WI38 (cell line): Measurements from ENCODE around the gene SDK2.

Source experiments
- H3K4me3 ChIP-seq: 2 replicates; pipeline ENCODE4 v1.5.1; 2011; ENCODE audit warnings: low read depth, mild to moderate bottlenecking, control low read depth, low read length
- CTCF ChIP-seq: IDR thresholded peaks from 2 replicates; pipeline ENCODE4 v1.5.1; 2012; ENCODE audit warnings: low read depth, mild to moderate bottlenecking, control low read depth, low read length

SDK2 gene

GRCh38 chr17:73343168-73343634 lies 301.0 kb downstream of the SDK2 start:
- peak overlapping the region; percentile 40 for H3K4me3 ChIP-seq
- TF ChIP-seq CTCF, result no peak

GRCh38 chr17:73342541-73343167 lies 301.6 kb downstream of the SDK2 start:
- H3K4me3 ChIP-seq, result peak overlapping the region; percentile 40

GRCh38 chr17:73342050-73342522 lies 302.2 kb downstream of the SDK2 start:
- no peak for TF ChIP-seq CTCF
- H3K4me3 ChIP-seq, result no peak overlapping the region

More at GRCh38 chr17:73342541-73343167, 301.6 kb downstream of the SDK2 start:
- no peak for TF ChIP-seq CTCF

- no peak overlapping the region for H3K4me3 ChIP-seq
- no peak for TF ChIP-seq CTCF
These were observed 302.7 kb downstream of the SDK2 start for GRCh38 chr17:73341350-73342049.

GRCh38 chr17:73340093-73340596 lies 304.1 kb downstream of the SDK2 start:
- TF ChIP-seq CTCF, result peak; percentile 59
- H3K4me3 ChIP-seq, result 0 out of 2 replicates have a peak overlapping the region, but pooled peaks have one; percentile 18

- H3K4me3 ChIP-seq, result peak overlapping the region; percentile 48
These were observed 305.6 kb downstream of the SDK2 start for GRCh38 chr17:73338566-73339197.

More at GRCh38 chr17:73338566-73339197, 305.6 kb downstream of the SDK2 start:
- TF ChIP-seq CTCF, result no peak
